Stimulated activated CD4-positive, alpha-beta T cell treated with anti-CD3 and anti-CD28 coated beads, TNF-alpha, amount 100 ng/mL, for 24 hours (primary cell): ENCODE measurements around the gene TLX2.
A peak's percentile ranks its signal among the peaks of the same experiment; 100 is the strongest.

ENCODE experiments used
- DNase-seq, 3 experiments: peaks; one replicate each; pipeline ENCODE4 v3.0.0-alpha.2; 2020; ENCODE audit warnings: low read depth in 3 of 3

TLX2 gene

GRCh38 chr2:74496997-74497776, 17.1 kb upstream of the TLX2 start:
- no peak for DNase-seq

GRCh38 chr2:74497777-74498499, 16.3 kb upstream of the TLX2 start:
- no peak for DNase-seq

GRCh38 chr2:74498500-74499266, 15.6 kb upstream of the TLX2 start:
- no peak for DNase-seq

- peak in 1 of 3 experiments; percentile 54 for DNase-seq
Observed at GRCh38 chr2:74499267-74499939, 14.8 kb upstream of the TLX2 start, which contains the start of gene LBX2. Gene LBX2 (minus strand): TSS chr2:74499603. CDS start chr2:74499537, 66 bp downstream.

- DNase-seq: no peak
Observed at GRCh38 chr2:74499940-74500577, 14.2 kb upstream of the TLX2 start.

GRCh38 chr2:74500578-74500946, 13.7 kb upstream of the TLX2 start:
- DNase-seq: no peak

- no peak for DNase-seq
Observed at GRCh38 chr2:74501335-74502071, 12.7 kb upstream of the TLX2 start.

GRCh38 chr2:74502147-74502719, 12.0 kb upstream of the TLX2 start:
- no peak for DNase-seq

GRCh38 chr2:74502720-74503505, 11.3 kb upstream of the TLX2 start:
- DNase-seq: peak in 1 of 3 experiments; percentile 58

GRCh38 chr2:74503506-74504475, 10.5 kb upstream of the TLX2 start:
- no peak for DNase-seq

- DNase-seq: no peak
Observed at GRCh38 chr2:74504591-74504990, 9.7 kb upstream of the TLX2 start.

- DNase-seq: no peak
Observed at GRCh38 chr2:74505448-74506246, 8.6 kb upstream of the TLX2 start.

- DNase-seq: peak; percentile 96 to 99 (median 99)
Observed at GRCh38 chr2:74507145-74507925, 6.9 kb upstream of the TLX2 start, which contains the start of gene PCGF1. Gene PCGF1 (minus strand): TSS chr2:74507695. CDS start chr2:74507668, 27 bp downstream.

GRCh38 chr2:74507926-74508520, 6.2 kb upstream of the TLX2 start:
- DNase-seq: no peak

- DNase-seq: no peak
Observed at GRCh38 chr2:74510272-74510671, 4.0 kb upstream of the TLX2 start.
